ENCODE data around the gene DNAJA3.
A peak's percentile ranks its signal among the peaks of the same experiment; 100 is the strongest.

DNA sequence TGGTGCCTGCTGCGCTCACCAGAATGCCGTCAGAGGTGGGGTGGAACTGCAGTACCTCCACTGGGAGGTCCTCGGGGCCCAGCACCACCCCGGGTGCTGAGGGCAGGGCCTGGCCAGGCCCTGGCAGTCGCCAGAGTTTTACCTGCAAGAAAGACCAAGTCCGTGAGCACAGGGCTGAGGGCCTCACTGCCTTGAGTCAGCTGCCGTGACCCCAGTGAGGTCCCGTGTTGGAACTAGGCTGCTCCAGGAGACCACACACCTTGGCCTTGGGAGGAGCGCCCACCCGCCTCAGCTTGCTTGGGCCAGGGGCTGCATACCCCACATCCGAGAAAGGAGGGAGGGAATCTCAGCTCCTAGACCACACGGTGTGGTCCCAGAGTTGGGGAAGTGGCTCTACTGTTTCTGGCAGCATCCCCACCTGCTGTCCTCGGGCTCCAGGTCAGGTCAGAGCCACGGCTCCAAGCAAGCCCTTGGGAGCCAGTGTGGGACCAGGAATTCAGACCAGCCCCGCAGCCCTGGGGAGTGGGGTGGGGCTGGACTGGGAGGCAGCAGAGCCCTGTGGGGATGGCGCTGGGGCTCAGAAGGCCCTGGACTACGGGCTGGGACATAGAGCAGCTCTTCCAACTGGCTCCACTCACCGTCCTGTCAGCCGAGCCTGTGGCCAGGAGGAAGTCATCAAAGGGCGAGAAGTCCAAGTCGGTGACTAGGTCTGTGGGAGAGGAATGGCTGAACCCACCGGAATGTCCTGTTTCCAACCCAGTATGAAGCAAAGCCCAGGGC lies 17.9 kb upstream of the DNAJA3 start:
- TF ChIP-seq, protein P1, sequence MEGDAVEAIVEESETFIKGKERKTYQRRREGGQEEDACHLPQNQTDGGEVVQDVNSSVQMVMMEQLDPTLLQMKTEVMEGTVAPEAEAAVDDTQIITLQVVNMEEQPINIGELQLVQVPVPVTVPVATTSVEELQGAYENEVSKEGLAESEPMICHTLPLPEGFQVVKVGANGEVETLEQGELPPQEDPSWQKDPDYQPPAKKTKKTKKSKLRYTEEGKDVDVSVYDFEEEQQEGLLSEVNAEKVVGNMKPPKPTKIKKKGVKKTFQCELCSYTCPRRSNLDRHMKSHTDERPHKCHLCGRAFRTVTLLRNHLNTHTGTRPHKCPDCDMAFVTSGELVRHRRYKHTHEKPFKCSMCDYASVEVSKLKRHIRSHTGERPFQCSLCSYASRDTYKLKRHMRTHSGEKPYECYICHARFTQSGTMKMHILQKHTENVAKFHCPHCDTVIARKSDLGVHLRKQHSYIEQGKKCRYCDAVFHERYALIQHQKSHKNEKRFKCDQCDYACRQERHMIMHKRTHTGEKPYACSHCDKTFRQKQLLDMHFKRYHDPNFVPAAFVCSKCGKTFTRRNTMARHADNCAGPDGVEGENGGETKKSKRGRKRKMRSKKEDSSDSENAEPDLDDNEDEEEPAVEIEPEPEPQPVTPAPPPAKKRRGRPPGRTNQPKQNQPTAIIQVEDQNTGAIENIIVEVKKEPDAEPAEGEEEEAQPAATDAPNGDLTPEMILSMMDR (IDR thresholded peaks at IDR 0.05), result no peak
- TF ChIP-seq POLR2AphosphoS5 (IDR thresholded peaks at IDR 0.05) (peak in 1 of 2 donors; percentile 61), POLR2A (IDR thresholded peaks at IDR 0.05) (no peak), EP300 (IDR thresholded peaks at IDR 0.05) (no peak)

Data from upper lobe of left lung (tissue), 4 donors.